Esophagus (tissue), 2 donors: ENCODE results near the gene SLC41A1. TPM values are rescaled to one million over a fixed set of nuclear protein-coding genes. Genes with fewer than 3 reads are reported as not detected.
A peak's percentile ranks its signal among the peaks of the same experiment; 100 is the strongest.

ENCODE experiments used
- H3K27ac ChIP-seq, 2 donors: one replicate each; pipeline ENCODE4 v1.5.1; 2013; ENCODE audit warnings: low read depth in 2 of 2, mild to moderate bottlenecking in 2 of 2, inconsistent platforms in 1 of 2, low read length in 1 of 2, moderate library complexity in 1 of 2
- H3K27me3 ChIP-seq, 2 donors: one replicate each; pipeline ENCODE4 v1.6.1; 2013; ENCODE audit warnings: low read length in 2 of 2, control low read depth in 1 of 2, mild to moderate bottlenecking in 1 of 2; ENCODE audit not compliant: insufficient read depth in 2 of 2, control insufficient read depth in 1 of 2
- H3K36me3 ChIP-seq, 2 donors: one replicate each; pipeline ENCODE4 v1.6.1; 2013; ENCODE audit warnings: low read length in 1 of 2; ENCODE audit not compliant: control insufficient read depth in 2 of 2, insufficient read depth in 2 of 2
- H3K4me1 ChIP-seq, 2 donors: one replicate each; pipeline ENCODE4 v1.6.1; 2013; ENCODE audit warnings: low read length in 1 of 2; ENCODE audit not compliant: control insufficient read depth in 2 of 2, insufficient read depth in 2 of 2
- H3K4me3 ChIP-seq, 2 donors: one replicate each; pipeline ENCODE4 v1.5.1; 2013; ENCODE audit warnings: low read length in 2 of 2, mild to moderate bottlenecking in 2 of 2, low read depth in 1 of 2, moderate library complexity in 1 of 2
- H3K9me3 ChIP-seq, 2 donors: one replicate each; pipeline ENCODE4 v1.6.1; 2013; ENCODE audit warnings: mild to moderate bottlenecking in 2 of 2, low read depth in 1 of 2, low read length in 1 of 2, moderate library complexity in 1 of 2; ENCODE audit not compliant: control insufficient read depth in 2 of 2, insufficient read depth in 1 of 2
- WGBS, 2 donors: extraction: QIAGEN DNeasy Blood & Tissue Kit; methylation state at CpG; one replicate each; pipeline ENCODE4 v1.1.7; 2013; 5-methylcytosine and 5-hydroxymethylcytosine counted together
- polyA plus RNA-seq, 2 donors: library from polyadenylated mRNA; stranded (reverse); fragments of 200-250 nt; gene quantifications; one replicate each; pipeline ENCODE4 v1.2.3, GENCODE V29; 2013
- donor health status: healthy with polysubstance abuse.
- donor health status: Bipolar disorder and iron deficiency.

The SLC41A1 gene
- polyA plus RNA-seq, 2 donors: 2.6 to 5.0 TPM

GRCh38 chr1:205750138-205751035 lies 62.6 kb downstream of the SLC41A1 start, which contains the start of gene NUCKS1:
NUCKS1 (minus strand) TSS chr1:205750182; CDS start chr1:205749973, 209 bp downstream.
- 1% methylated on average over 27 of the region's 27 CpGs for WGBS, 2 donors

GRCh38 chr1:205749234-205750137 lies 63.5 kb downstream of the SLC41A1 start:
- Histone ChIP-seq H3K27ac (peak overlapping the region; percentile 99), H3K4me3 (peak overlapping the region; percentile 77 to 94), H3K36me3 (no peaks in the 10 kb centered on the region), H3K27me3 (no peaks in the 10 kb centered on the region), H3K4me1 (no peaks in the 10 kb centered on the region), H3K9me3 (no peaks in the 10 kb centered on the region)
- WGBS, 2 donors: 0 to 1% methylated on average over 59 to 80 of the region's 81 CpGs

More at GRCh38 chr1:205750138-205751035, 62.6 kb downstream of the SLC41A1 start, which contains the start of gene NUCKS1:
- no peaks in the 10 kb centered on the region for H3K4me1 ChIP-seq
- H3K27me3 ChIP-seq: no peaks in the 10 kb centered on the region
- no peaks in the 10 kb centered on the region for H3K9me3 ChIP-seq
- H3K36me3 ChIP-seq: no peaks in the 10 kb centered on the region
- peak within 1 kb of the TSS; percentile 77 to 94 for H3K4me3 ChIP-seq
- H3K27ac ChIP-seq: peak within 1 kb of the TSS; percentile 99

- Histone ChIP-seq H3K4me3 (peak overlapping the region; percentile 77 to 94), H3K27ac (peak overlapping the region; percentile 99), H3K9me3 (no peaks in the 10 kb centered on the region), H3K4me1 (no peaks in the 10 kb centered on the region), H3K36me3 (no peaks in the 10 kb centered on the region), H3K27me3 (no peaks in the 10 kb centered on the region)
- 1% methylated on average over 25 of the region's 25 CpGs for WGBS, 2 donors
Observed at GRCh38 chr1:205748403-205749233, 64.4 kb downstream of the SLC41A1 start.

- Histone ChIP-seq H3K9me3 (no peaks in the 10 kb centered on the region), H3K27ac (no peak overlapping the region)
Observed at GRCh38 chr1:205746757-205747412, 66.1 kb downstream of the SLC41A1 start.

GRCh38 chr1:205744403-205744802 lies 68.6 kb downstream of the SLC41A1 start:
- H3K27me3 ChIP-seq: no peaks in the 10 kb centered on the region
- no peak overlapping the region for H3K4me3 ChIP-seq
- H3K36me3 ChIP-seq: no peaks in the 10 kb centered on the region
- H3K27ac ChIP-seq: no peak overlapping the region
- H3K9me3 ChIP-seq: no peaks in the 10 kb centered on the region
- no peaks in the 10 kb centered on the region for H3K4me1 ChIP-seq
- 94 to 95% methylated on average over 8 of the region's 8 CpGs for WGBS, 2 donors

More at GRCh38 chr1:205746757-205747412, 66.1 kb downstream of the SLC41A1 start:
- 43 to 50% methylated on average over 5 of the region's 5 CpGs for WGBS, 2 donors
- Histone ChIP-seq H3K36me3 (no peaks in the 10 kb centered on the region), H3K4me3 (no peak overlapping the region), H3K27me3 (no peaks in the 10 kb centered on the region), H3K4me1 (no peaks in the 10 kb centered on the region)

- Histone ChIP-seq H3K4me1 (no peaks in the 10 kb centered on the region), H3K27me3 (no peaks in the 10 kb centered on the region), H3K4me3 (no peak overlapping the region), H3K36me3 (no peaks in the 10 kb centered on the region), H3K27ac (no peak overlapping the region), H3K9me3 (no peaks in the 10 kb centered on the region)
- 42 to 58% methylated on average over 4 of the region's 4 CpGs for WGBS, 2 donors
Observed at GRCh38 chr1:205743977-205744376, 69.0 kb downstream of the SLC41A1 start.

- H3K4me3 ChIP-seq: no peak overlapping the region
- H3K27me3 ChIP-seq: no peaks in the 10 kb centered on the region
- no peaks in the 10 kb centered on the region for H3K9me3 ChIP-seq
- no peaks in the 10 kb centered on the region for H3K36me3 ChIP-seq
- H3K4me1 ChIP-seq: no peaks in the 10 kb centered on the region
- WGBS, 2 donors: 47 to 51% methylated on average over 1 of the region's 1 CpG
- H3K27ac ChIP-seq: no peak overlapping the region
Observed at GRCh38 chr1:205741681-205742080, 71.3 kb downstream of the SLC41A1 start.

- no peaks in the 10 kb centered on the region for H3K9me3 ChIP-seq
- WGBS, 2 donors: 71% methylated on average over 5 of the region's 5 CpGs
- H3K27me3 ChIP-seq: no peaks in the 10 kb centered on the region
- no peak overlapping the region for H3K27ac ChIP-seq
- H3K36me3 ChIP-seq: no peaks in the 10 kb centered on the region
- H3K4me3 ChIP-seq: no peak overlapping the region
- H3K4me1 ChIP-seq: no peaks in the 10 kb centered on the region
Observed at GRCh38 chr1:205739348-205740160, 73.4 kb downstream of the SLC41A1 start.
